ENCODE data around the gene KCNG1.

DNA sequence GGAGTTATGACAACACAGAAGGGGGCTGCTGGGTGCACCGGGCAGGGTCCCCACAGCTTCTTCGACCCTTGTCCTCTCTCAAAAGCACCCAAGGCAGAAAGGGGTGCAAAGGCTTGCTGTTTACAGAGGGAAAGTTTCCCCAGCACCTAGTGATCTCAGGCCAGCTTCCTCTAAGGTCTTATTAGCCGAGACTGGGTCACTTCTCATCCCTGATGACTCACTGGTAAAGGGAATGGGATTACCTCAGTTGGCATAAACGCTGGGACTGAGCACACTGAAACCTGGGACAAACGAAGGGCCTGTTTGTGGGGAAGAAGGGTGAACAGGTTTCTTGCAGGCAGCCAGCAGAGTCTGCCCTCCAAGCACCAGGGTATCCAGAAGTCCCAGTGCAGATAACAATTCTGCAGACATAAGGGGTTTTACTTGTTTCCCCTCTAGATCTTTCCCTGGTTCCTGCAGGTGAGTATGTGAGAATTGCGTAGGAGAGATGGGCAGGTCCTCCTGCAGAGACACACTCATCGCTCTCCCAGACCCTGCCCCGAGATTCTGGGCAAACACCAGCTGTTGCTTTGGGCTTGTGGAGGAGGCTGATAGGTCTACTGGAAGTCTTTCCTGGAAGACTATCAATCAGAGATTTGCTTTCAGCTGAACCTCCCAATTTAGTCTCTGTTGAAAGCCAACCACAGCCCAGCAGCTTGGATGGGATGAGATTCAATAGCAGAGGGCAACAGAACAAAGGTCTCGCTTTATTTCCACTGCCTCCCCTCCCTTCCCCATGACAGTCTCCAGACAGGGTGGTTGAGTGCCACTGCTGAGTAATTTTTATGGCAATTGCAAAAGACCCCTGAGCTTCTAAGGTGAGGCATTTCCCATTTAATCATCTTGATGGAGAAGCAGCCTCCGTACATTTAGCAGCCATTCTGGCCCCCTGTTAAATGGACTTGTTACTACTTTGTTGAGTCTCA, 25.7 kb downstream of the KCNG1 start:
- no peak for TF ChIP-seq ZNF266 (tag by site-specific recombination; IDR thresholded peaks at IDR 0.05; ENCODE audit: low read depth)
- TF ChIP-seq ZNF785 (tag by site-specific recombination; IDR thresholded peaks at IDR 0.05), result no peak
- TF ChIP-seq, protein P1, sequence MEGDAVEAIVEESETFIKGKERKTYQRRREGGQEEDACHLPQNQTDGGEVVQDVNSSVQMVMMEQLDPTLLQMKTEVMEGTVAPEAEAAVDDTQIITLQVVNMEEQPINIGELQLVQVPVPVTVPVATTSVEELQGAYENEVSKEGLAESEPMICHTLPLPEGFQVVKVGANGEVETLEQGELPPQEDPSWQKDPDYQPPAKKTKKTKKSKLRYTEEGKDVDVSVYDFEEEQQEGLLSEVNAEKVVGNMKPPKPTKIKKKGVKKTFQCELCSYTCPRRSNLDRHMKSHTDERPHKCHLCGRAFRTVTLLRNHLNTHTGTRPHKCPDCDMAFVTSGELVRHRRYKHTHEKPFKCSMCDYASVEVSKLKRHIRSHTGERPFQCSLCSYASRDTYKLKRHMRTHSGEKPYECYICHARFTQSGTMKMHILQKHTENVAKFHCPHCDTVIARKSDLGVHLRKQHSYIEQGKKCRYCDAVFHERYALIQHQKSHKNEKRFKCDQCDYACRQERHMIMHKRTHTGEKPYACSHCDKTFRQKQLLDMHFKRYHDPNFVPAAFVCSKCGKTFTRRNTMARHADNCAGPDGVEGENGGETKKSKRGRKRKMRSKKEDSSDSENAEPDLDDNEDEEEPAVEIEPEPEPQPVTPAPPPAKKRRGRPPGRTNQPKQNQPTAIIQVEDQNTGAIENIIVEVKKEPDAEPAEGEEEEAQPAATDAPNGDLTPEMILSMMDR (tag by site-specific recombination; IDR thresholded peaks at IDR 0.05), result no peak
- no peak for TF ChIP-seq KLF16 (tag by site-specific recombination; IDR thresholded peaks at IDR 0.05)
- TF ChIP-seq, protein P2, sequence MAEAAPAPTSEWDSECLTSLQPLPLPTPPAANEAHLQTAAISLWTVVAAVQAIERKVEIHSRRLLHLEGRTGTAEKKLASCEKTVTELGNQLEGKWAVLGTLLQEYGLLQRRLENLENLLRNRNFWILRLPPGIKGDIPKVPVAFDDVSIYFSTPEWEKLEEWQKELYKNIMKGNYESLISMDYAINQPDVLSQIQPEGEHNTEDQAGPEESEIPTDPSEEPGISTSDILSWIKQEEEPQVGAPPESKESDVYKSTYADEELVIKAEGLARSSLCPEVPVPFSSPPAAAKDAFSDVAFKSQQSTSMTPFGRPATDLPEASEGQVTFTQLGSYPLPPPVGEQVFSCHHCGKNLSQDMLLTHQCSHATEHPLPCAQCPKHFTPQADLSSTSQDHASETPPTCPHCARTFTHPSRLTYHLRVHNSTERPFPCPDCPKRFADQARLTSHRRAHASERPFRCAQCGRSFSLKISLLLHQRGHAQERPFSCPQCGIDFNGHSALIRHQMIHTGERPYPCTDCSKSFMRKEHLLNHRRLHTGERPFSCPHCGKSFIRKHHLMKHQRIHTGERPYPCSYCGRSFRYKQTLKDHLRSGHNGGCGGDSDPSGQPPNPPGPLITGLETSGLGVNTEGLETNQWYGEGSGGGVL (tag by site-specific recombination; IDR thresholded peaks at IDR 0.05), result no peak
- no peak for TF ChIP-seq ZFP69B (tag by site-specific recombination; IDR thresholded peaks at IDR 0.05)
- TF ChIP-seq ZNF146 (tag by site-specific recombination; IDR thresholded peaks at IDR 0.05), result no peak
- TF ChIP-seq, protein P3, sequence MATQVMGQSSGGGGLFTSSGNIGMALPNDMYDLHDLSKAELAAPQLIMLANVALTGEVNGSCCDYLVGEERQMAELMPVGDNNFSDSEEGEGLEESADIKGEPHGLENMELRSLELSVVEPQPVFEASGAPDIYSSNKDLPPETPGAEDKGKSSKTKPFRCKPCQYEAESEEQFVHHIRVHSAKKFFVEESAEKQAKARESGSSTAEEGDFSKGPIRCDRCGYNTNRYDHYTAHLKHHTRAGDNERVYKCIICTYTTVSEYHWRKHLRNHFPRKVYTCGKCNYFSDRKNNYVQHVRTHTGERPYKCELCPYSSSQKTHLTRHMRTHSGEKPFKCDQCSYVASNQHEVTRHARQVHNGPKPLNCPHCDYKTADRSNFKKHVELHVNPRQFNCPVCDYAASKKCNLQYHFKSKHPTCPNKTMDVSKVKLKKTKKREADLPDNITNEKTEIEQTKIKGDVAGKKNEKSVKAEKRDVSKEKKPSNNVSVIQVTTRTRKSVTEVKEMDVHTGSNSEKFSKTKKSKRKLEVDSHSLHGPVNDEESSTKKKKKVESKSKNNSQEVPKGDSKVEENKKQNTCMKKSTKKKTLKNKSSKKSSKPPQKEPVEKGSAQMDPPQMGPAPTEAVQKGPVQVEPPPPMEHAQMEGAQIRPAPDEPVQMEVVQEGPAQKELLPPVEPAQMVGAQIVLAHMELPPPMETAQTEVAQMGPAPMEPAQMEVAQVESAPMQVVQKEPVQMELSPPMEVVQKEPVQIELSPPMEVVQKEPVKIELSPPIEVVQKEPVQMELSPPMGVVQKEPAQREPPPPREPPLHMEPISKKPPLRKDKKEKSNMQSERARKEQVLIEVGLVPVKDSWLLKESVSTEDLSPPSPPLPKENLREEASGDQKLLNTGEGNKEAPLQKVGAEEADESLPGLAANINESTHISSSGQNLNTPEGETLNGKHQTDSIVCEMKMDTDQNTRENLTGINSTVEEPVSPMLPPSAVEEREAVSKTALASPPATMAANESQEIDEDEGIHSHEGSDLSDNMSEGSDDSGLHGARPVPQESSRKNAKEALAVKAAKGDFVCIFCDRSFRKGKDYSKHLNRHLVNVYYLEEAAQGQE (tag by site-specific recombination; IDR thresholded peaks at IDR 0.05), result no peak
- no peak for TF ChIP-seq ZNF423 (tag by site-specific recombination; IDR thresholded peaks at IDR 0.05)
- TF ChIP-seq ZNF623 (tag by site-specific recombination; IDR thresholded peaks at IDR 0.05), result no peak
